Measurements from ENCODE around the gene MTHFR.
A peak's percentile ranks its signal among the peaks of the same experiment; 100 is the strongest.

The MTHFR gene

DNA sequence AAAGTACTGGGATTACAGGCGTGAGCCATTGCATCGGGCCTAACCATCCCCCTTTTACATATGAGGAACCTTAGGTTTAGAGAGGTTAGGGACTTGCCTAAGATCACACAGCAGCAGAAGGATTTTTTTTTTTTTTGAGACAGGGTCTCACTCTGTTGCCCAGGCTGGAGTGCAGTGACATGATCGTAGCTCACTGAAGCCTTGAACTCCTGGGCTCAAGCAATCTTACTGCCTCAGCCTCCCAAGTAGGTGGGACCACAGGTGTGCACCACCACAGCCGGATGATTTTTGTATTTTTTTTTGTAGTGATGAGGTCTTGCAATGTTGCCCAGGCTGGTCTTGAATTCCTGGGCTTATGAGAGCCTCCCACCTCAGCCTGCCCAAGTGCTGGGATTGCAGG, 46.0 kb downstream of the MTHFR start:
- no peak for DNase-seq (ENCODE audit: low spot score)

DNA sequence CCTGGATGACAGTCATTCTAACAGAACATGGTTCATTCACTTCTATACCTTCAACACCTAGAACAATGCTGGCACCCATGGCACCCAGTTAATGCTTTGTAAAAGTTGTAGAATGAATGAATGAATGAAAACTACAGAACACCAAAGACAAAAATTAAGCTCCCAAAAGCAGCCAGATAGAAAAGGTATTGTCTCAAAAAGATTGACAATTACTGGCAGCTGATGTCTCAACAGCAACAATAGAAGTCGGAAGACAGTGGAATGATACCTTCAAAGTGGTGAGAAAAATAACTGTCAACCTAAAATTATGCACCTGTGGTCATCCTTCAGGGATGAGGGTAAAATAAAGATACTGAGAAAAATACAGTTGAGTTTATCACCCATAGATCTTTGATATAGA, 48.7 kb downstream of the MTHFR start:
- no peak for DNase-seq (ENCODE audit: low spot score)

DNA sequence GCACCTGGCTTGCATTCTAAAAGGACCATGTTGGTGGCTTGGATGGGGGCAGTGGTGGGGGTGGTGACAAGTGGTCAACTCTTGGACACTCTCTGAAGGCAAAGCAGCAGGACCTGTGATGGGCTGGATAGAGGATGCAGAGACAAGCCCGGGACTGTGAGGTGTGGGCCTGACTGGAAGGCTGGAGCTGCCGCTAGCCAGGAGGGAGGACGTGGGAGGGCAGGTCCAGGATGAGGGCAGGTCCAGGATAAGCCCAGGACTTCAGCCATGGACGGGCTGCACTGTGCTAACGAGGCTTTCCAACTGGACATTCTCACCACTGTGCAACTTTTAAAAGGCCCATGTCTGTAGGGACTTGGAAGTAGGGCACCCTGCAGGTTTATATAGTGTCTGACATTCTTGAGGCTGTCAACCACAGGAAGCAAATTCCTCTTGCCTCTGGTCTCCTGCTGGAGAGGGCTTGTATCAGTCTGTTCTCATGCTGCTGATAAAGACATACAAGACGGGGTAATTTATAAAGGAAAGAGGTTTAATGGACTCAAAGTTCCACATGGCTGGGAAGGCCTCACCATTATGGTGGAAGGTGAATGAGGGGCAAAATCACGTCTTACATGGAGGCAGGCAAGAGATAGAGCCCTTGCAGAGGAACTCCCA, 52.1 kb downstream of the MTHFR start:
- DNase-seq (ENCODE audit: low spot score): no peak

DNA sequence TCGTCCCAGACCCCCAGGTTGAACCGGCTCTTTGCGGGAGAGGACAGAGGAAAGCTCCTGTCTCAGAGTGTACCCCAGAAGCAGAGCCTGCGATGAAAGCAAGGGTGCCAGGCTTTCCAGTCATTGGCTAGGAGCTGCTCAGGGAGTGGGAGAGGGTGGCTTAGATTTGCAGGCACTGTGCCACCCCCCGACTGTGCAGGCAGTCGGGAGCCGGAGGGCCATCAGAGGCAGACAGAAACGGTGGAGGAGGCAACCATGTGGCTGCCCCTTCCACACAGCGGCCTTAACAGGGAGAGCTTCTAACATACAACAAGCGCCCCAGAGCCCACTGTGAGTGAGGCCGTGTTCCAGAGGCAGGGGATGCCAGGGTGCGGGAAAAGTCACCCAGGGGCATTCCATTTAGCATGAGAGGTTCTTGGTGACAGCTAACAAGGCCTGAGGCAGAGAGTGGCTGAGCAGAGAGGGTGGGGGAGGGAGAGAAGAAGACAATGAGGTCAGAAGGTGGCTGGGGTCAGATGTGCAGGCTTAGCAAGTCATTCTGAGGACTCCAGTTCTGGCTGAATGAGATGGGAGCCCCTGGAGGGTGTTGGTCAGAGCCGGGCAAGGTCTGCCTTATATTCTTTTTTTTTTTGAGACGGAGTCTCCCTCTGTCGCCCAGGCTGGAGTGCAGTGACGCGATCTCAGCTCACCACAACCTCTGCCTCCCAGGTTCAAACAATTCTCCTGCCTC, 53.2 kb downstream of the MTHFR start:
- no peak for DNase-seq (ENCODE audit: low spot score)

DNA sequence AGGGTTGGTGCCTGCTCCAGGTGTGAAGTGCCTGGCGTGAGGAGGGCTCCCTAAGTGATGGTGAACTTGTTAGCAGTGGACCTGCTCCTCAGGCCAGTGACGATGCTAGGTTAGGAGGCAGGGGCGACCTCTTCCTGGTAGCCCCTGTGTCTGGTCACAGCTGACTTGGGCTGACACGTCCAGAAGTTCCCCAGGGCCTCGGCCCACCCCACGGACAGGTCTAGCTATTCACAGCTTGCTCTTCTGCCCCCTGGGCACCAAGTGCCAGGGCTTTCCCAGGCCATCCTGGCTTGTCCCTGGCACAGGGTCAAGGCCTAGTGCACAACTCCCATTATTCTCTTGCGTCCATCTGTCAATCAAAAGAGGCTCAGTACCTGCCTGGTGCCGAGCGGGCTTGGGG, 54.7 kb downstream of the MTHFR start:
- no peak for DNase-seq (ENCODE audit: low spot score)

DNA sequence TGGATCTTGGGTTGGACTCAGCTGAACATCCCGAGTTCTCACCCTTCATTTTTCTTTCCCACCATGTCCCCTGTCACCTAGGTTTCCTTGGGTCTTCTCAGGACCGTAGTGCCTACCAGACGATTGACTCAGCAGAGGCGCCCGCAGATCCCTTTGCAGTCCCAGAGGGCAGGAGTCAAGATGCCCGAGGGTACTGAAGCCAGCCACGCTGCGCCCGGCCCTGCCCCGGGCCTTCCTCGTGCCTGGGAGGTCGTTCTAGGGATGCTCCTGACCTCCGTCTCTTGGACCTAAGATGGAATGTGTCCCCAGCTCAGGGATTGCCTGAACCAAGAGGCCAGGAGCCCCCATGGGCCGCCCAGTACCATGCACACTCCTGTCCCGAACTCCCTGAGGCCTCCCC, 55.8 kb downstream of the MTHFR start:
- no peak for DNase-seq (ENCODE audit: low spot score)

DNA sequence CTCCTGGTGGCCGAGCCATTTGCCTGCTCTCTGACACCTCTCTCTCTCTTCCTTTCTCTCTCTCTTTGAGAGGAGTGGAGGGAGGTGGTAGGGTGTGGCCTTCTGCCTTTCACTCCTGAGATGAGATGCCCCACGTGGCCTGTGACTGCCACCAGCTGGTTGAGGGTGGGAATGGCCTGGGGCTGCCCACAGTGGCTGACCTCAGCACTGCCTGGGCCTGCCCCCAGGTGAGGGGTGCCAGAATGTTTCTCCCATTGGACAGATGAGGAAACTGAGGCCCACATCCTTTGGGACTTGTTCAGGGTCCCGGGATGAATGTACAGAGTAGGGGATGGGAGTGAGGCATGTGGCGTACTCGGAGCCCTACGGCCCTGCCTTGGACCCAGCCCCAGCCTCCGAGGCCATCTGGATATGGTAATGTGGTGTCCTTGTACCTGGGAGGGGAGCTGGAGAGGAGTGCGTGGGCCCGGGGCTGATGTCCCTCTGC, 56.5 kb downstream of the MTHFR start:
- DNase-seq (ENCODE audit: low spot score): no peak

DNA sequence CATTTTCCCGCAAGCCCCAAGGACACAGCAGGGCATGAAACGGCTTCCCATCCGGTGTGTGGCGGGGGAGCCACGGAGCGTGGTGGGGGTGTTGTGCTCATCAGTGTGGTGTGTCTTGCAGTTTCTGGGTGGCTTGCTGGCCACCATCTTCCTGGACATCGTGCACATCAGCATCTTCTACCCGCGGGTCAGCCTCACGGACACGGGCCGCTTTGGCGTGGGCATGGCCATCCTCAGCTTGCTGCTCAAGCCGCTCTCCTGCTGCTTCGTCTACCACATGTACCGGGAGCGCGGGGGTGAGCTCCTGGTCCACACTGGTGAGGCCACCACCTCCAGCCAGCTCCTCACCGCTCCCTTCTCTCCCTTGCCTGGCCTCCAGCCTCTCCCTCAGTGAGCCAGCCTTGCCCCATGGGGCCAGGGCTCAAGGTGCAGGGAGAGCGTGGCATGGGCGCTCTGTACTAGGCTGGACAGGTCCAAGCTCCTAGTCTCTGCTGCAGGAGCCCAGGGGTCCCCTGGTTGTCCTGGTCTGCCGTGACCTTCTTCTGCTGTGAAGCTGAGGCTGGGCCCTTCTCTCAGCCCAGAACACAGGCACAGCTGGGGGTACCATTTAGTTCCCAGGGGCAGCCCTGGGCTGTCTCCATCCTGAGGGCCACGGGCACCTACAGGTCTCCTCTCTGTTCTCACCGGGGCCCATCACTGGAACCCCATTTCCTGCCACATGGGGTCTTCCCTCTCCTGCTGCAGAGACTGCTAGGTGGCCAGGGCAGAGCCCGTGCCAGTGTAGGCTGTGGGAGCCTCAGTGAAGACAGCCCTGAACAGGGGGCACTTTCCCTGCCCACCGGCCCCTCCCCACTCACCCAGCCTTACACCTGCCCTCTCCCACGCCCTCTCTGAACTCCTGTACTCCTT, 57.2 kb downstream of the MTHFR start:
- DNase-seq (ENCODE audit: low spot score): no peak

DNA sequence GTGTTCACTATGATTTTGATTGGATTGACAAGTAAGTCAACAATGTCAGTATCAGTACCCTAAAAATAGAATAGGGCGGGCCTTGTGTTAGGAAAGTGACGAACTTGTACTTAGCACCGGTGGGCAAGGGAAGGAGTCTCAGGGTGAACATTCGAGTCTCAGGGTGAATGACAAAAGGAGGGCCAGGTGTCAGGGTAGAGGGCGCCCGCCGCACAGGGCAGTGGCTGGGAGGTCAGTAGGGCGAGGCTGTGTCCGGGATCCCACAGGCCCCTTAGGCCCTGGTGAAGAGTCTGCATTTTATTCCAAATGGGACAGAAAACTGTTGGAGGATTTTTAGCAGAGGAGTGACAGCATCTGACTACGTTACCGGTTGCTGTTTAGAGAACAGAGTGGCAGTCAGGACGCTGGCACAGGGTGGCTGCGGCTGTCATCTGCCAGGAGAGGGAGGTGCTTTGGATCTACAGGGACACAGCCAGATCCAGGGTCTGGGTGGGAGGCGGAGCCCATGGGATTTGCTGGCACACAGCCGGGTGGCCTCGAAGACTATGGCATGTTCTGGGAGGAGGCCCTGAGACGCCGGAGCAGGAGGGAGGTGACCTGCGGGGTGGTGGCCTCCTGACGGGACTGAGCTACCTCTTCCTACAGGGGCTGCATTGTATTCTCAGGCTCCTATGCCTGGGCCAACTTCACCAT, 58.8 kb downstream of the MTHFR start:
- DNase-seq (ENCODE audit: low spot score): no peak

DNA sequence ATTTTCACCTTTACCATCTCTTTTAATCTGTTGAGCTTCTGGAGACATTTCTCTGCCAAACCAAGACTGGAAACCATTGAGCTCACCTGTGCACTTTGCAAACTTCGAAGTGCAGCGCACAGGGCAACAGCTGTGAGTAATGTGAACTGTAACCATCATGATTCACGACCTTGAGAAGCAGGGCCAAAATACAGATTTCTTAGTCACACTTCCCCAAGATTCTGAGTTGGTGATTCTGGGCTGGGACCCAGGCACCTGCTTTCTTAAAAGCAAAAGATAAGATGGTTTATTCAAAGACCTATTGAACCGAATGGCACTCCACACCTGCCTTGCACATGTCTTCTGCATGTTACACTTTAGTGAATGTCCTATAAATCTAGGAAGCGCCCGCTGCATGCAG, 59.7 kb downstream of the MTHFR start:
- DNase-seq (ENCODE audit: low spot score): no peak

DNA sequence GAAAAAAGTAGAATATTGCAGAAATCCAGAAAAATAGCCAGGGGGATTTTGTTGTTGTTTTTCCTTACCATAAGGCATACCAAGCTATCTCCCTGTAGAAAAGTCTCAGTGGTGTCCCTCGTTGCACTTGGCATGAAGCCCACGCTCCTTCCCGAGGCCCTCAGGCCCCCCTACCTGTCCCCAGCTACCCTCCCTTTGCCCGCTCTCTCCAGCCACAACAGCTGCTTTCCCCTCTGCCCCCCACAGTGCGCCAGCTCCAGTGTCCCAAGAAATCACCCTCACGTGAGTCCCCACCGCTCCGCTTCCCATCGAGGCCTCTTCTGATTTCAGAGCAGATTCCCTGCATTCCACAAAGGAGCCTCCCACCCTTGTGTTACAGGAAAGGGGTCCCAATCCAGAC, 61.5 kb downstream of the MTHFR start:
- DNase-seq (ENCODE audit: low spot score): no peak

DNA sequence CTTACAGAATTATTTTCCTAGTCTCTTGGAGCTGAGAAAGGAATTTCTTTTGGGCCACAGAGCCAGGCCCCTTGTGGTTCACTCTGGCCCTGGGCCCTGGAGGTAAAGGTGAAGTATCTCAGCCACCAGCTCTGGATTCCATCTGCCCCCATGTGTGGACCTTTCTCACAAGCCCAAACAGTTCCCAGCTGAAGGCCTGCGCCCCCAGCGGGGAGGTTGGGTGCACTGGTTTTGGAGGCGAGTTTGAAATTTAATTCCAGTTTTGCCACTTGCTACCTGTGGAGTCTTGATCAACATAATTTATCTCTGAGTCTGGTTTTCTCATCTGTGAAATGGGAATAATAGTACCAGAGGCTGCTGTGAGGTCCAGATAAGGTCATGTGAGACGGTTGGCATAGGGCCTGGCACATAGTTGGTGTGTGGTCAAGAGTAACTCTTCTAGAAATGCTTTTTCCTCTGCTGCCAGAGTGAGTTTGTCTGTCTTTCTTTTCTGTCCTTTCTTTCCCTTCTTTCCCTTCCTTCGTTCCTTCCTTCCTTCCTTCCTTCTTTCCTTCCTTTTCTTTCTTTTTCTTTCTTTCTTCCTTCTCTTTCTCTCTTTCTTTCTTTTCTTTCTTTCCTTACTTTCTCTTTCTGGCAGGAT, 63.7 kb downstream of the MTHFR start:
- no peak for DNase-seq (ENCODE audit: low spot score)

DNA sequence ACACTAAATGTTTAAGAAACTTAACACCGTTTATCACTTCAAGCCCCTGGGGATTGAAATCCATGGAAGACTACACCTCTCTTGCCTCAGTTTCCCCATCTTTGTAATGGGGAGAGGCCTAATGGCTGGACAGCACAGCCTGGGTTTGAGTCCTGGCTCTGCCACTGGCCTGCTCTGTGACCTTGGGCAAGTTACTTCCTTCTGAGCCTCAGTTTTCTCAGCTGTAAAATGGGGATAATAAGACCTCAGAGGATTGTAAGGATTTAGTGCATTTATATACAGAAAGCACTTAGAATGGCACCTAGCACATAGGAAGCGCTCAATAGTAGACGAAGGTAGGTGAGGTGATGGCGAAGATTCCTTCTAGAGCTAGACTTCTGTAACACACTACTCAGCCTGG, 64.3 kb downstream of the MTHFR start:
- DNase-seq (ENCODE audit: low spot score): no peak

DNA sequence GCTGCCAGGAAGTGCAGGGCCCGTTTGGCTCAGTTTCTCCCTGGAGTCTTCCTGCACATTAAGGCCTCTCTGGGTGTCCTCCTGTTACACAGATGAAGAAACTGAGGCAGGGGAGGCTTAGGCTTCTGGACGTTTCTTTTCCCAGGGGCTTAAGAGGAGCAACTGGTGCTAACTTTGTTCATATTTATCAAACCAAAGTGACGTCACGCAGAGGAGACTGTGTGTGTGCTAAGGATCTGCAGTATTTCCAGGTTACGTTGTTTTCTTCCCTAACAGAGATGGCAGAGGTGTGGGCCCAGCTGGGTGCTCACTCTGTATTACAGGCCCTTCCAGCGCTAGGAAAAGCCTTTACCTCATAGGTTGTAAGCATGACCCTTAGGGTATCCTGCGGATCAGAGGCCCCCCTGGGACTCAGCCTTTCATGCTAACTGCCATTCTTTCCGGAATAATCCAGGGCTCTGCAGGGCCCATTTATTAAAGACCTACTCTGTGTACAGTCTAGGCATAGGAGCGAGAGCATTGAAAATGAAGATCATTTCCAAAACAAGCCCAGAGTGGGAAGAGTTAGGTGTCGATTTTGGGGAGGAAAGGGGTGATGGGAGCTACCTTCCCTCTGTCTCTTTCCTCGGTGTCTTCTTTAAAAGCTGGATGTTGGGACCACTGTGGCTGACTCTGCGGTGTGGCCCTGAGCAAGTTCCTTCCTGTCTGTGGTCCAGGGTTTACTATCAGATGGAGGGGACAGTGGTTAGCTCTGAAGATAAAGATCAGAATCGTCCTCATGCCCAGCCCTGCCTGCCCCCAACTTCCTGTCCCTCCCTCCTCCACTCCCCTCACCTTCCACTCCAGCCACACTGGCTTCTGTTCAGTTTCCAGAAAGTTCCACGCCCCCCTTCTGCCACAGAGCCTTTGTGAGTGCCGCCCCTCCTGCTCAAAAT, 65.2 kb downstream of the MTHFR start:
- no peak for DNase-seq (ENCODE audit: low spot score)

DNA sequence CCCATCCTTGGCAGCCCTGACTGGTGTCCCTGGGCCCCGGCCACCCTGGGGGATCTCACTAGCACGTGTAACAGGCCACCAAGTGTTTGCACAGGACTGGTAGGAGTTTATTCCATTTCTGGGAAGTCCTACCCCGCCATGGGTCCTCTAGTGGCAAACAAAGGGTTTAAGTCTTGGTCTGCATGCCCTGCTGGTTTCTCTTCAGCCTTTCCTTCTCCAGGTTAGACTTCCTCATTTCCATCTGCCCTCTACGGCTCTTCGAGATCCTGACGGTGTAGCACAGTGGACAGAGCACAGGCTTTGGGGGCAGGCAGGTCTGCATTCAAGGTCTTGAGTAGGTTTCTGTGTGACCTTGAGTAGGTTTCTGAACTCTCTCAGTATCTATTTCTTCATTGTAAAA, 67.0 kb downstream of the MTHFR start:
- DNase-seq (ENCODE audit: low spot score): no peak

DNA sequence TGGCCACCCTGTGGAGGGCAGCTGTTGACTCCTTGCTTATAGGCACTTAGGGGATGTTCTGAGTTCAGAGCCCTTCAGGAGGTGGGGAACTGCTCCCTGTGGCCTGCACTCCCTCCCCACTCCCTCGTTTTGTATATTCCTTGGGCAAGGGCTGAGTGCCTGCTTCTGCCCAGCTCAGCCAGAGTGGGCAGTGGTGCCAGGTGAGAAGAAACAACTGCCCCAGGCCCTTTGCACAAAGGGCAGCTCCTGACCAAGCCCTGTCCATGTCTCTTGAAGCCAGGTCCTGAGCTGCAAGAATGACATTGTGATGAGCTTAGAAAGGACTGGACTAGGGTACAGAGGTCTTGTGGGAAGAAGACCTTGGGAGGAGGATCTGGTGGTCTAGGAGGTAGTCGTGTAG, 67.7 kb downstream of the MTHFR start:
- no peak for DNase-seq (ENCODE audit: low spot score)

DNA sequence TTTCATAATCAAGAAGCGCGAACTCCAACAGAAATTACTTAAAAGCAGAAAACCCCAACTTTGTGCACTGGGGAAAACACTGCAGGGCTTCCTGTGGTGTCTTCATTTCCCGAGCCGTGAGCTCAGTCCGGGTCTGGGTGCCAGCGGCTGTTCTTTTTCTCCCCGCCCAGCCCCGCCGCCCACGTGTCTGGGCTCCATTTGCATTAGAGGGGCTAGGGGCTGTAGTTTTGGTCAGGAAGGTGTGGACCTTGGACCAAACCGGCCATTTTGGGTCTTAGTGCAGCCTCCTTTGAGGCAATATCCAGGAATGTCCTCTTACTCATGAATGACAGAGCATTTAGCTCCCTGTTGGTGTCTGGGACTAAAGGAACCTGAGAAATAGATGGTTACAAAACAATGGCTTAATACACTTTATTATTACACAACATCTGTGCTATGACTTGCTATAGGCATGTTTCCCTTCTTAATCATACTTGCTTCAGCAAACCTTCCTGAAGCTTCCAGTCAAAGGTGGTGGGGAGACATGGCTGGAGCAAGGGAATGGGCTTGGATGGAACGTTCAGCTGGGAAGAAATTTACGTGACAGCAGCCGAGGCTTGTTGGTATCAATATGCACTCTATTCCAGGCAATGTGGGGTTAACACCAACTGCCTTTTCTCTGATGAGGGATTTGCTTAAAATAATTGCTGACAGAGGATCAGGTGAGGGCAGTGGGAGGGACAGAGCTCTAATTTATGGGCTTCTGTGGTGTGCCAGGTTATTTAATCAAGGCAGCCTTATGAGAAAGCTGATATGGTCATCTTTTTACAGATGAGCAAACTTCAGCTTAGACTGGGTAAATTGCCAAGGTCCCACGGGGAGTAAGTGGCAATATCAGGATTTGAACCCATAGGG, 68.8 kb downstream of the MTHFR start:
- DNase-seq (ENCODE audit: low spot score): peak; percentile 21

DNA sequence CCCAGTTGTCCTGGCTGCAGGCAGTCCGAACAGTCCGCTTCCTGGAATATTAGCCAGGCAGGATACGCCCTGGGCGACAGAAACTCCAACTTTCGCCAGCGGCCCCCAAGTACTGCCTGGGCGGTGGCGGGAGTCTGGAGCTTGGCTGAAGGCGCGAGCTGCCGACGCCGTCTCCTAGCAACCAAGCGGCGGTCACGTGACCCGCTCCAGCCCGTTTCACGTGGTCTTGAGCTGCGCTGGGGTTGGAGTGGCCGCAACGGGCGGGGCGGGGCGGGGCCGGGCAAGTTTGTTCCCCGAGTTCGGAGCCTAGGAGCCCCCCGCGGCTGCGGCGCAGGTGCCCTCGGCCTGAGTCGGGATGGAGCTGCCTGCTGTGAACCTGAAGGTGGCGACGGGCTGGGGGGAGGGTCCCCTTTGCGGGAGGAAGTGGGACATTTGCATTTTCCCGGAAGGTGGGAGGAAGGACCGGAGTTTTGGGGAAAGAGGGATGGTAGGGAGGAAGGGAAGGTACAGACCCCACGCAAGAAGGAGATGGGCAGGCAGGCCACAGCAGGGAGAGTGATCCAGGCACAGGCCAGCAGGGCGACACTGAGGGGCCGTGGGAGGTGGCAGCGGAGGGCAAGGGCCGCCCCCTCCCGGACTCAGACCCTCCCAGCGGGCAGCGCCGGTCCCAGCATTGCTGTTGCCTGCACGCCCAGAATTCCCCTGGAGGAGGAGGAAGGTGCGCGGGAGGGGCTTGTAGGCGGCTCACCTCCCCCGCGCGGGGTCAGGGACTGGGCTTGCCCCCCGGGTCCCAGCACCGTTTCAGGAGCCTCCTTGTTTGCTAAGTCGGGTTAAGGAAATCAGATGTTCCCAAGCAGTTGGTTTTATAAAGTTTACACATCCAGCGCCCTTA, 69.7 kb downstream of the MTHFR start, which contains the start of gene AGTRAP:
Gene AGTRAP (plus strand): TSS at position 283 of the 892 bp plus-strand sequence. CDS start 73 bp downstream, at position 356.
- peak; percentile 91 for DNase-seq (ENCODE audit: low spot score)

All from LoVo (cell line).